PC-3 (cell line): ENCODE data around the gene TMEM255B.

ENCODE experiments used
- CTCF ChIP-seq: fragments of 300-600 bp; sonication (generic); conservative IDR thresholded peaks from 2 replicates; pipeline ENCODE4 v1.5.1; 2017; ENCODE audit warnings: antibody characterized with exemption, low read depth, mild to moderate bottlenecking, low read length
- EZH2phosphoT487 ChIP-seq: fragments of 300-600 bp; sonication (generic); IDR thresholded peaks from 2 replicates; pipeline ENCODE4 v1.6.1; 2018; ENCODE audit warnings: mild to moderate bottlenecking, antibody characterized with exemption, low read length, borderline replicate concordance

- no peak for TF ChIP-seq CTCF
- no peak for TF ChIP-seq EZH2phosphoT487
These were observed 3.5 kb downstream of the TMEM255B start for GRCh38 chr13:113762538-113762937.
